ENCODE data around the gene AGRP.

GRCh38 chr16:67463059-67463458 lies 20.3 kb downstream of the AGRP start:
- TF ChIP-seq POLR2A (IDR thresholded peaks at IDR 0.05): no peak
- no peak for TF ChIP-seq CTCF (IDR thresholded peaks at IDR 0.05)

Data from thyroid gland (tissue), 4 donors.